GM21526 (cell line): ENCODE results near the gene BNIP2.
"Not testable (repeated sequence)": the region's sequence is repeated elsewhere in the genome, so short reads cannot be mapped to it uniquely, and the experiment has no call there.

ENCODE experiments used
- ATAC-seq: cut with Tn5 transposase; IDR thresholded peaks from one replicate; pipeline ENCODE4 v1.9.1; 2021; ENCODE audit warnings: moderate library complexity; ENCODE audit not compliant: unreplicated experiment, low FRiP score

The BNIP2 gene

GRCh38 chr15:59688782-59689625 lies at the start of gene BNIP2:
TSS of gene BNIP2 (minus strand) at chr15:59689320. CDS start at chr15:59682457, 6,863 bp downstream.
- ATAC-seq, result peak; percentile 84

- ATAC-seq, result no peak
Observed at GRCh38 chr15:59738676-59739075, 49.6 kb upstream of the BNIP2 start.

- ATAC-seq, result no peak
Observed at GRCh38 chr15:59736181-59736580, 47.1 kb upstream of the BNIP2 start.

- no peak for ATAC-seq
Observed at GRCh38 chr15:59725151-59725486, 36.0 kb upstream of the BNIP2 start.

- ATAC-seq, result no peak
Observed at GRCh38 chr15:59723687-59724346, 34.7 kb upstream of the BNIP2 start.

GRCh38 chr15:59722476-59722875 lies 33.4 kb upstream of the BNIP2 start:
- ATAC-seq, result no peak

GRCh38 chr15:59722037-59722436 lies 32.9 kb upstream of the BNIP2 start:
- ATAC-seq, result no peak

GRCh38 chr15:59721411-59721810 lies 32.3 kb upstream of the BNIP2 start:
- ATAC-seq, result no peak

GRCh38 chr15:59713177-59713576 lies 24.1 kb upstream of the BNIP2 start:
- no peak for ATAC-seq

- ATAC-seq, result no peak
Observed at GRCh38 chr15:59711451-59712243, 22.5 kb upstream of the BNIP2 start.

- no peak for ATAC-seq
Observed at GRCh38 chr15:59707619-59708018, 18.5 kb upstream of the BNIP2 start.

- ATAC-seq, result no peak
Observed at GRCh38 chr15:59703979-59704796, 15.1 kb upstream of the BNIP2 start.

- no peak for ATAC-seq
Observed at GRCh38 chr15:59702351-59702750, 13.2 kb upstream of the BNIP2 start.

GRCh38 chr15:59701880-59702279 lies 12.8 kb upstream of the BNIP2 start:
- no peak for ATAC-seq

GRCh38 chr15:59699810-59700431 lies 10.8 kb upstream of the BNIP2 start:
- no peak for ATAC-seq

- ATAC-seq, result not testable (repeated sequence)
Observed at GRCh38 chr15:59698065-59698464, 8.9 kb upstream of the BNIP2 start.

GRCh38 chr15:59696332-59696731 lies 7.2 kb upstream of the BNIP2 start:
- no peak for ATAC-seq

- no peak for ATAC-seq
Observed at GRCh38 chr15:59694779-59695178, 5.7 kb upstream of the BNIP2 start.

- no peak for ATAC-seq
Observed at GRCh38 chr15:59691194-59691805, 2.2 kb upstream of the BNIP2 start.
